Activated CD4-positive, alpha-beta T cell treated with anti-CD3 and anti-CD28 coated beads for 1 hour (primary cell): ENCODE data around the gene MYO1E.

ENCODE experiments used
- DNase-seq: peaks from one replicate; pipeline ENCODE4 v3.0.0-alpha.2; 2020

The MYO1E gene

DNA sequence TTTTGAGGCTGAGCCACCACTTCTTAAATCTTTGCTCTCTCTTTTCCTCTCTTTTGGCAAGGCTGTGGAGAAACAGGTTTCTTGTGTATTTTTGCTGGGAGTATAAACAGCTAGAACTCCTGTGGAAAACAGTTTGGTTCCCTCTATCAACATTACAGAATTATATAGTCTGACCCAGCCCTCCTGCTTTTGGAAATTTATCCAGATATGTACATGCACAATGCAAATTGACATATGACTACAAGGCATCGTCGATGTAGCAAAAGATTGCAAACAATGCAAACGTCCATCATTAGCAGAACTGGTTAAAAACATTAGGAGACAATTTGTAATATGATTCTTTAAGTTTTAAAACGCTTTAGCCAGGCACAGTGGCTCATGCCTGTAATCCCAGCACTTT lies 12.5 kb upstream of the MYO1E start:
- DNase-seq = no peak

DNA sequence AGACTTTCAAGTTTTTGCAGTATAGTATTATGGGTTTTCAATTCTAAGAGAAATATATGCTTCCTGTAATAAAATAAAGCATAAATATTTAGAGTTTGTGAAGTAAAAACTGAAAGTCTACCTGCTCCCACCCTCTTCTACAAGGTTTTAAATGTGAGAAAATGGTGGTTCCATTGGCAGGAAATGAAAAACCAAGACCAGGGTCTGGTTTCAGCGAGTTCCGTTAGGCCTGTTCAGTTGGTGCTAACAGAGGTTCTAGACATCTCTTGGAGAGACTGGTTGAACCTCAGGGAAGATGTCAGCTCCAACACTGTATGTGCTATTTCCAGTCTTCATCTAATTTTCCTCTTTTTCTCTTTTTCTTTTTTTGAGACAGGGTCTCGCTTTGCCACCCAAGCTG lies 11.8 kb upstream of the MYO1E start:
- DNase-seq = no peak

DNA sequence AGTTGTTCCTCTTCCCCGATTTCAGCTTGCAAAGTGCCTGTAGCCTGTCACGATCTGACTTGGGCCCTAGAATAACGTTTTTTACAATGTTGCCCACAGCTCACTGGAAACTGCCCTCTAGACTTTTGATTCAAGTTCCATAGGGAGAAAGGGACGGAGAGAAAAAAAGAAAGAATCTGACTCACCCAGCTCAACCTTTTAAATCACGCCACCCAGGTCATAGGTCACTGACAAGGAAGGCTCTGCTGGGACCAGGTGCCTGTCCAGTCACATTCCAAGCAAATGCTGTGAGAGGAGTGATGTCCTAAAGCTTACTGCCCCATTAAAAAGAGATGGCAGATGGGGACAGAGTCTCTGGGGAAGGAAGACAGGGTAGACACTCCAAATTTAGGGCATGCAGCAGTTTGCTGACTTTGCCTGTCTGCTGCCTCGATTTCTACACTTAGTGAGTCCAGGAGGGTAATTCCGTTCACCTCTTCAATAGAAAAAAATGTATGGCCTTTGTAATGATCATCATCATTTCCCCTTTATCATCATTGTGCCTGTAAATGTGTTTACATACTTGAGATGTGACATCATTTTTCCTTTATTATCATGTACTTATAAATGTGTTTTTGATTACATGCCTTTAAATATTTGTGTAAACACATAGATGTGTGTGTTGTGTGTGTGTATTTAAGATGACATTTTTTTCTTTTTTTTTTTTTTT lies 8.4 kb upstream of the MYO1E start:
- no peak for DNase-seq

DNA sequence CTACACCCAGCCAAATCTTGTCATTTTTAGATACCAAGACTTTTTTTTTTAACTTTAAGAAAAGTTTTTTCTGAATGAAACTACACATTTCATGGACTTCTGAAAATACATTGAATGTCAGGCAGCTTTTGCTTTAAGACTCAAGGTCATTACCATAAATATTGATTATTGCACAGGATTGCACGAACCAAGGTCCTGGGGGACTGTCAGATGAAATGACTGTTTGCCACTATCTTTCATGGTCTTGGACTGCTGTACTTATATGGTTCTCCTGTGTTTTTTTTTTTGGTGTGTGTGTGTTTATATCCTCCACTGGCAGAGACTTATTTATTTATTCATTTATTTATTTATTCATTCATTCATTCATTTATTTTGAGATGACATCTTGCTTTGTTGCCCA lies 6.9 kb upstream of the MYO1E start:
- DNase-seq = no peak

- no peak for DNase-seq
Observed at GRCh38 chr15:59378855-59379254, 6.2 kb upstream of the MYO1E start.

DNA sequence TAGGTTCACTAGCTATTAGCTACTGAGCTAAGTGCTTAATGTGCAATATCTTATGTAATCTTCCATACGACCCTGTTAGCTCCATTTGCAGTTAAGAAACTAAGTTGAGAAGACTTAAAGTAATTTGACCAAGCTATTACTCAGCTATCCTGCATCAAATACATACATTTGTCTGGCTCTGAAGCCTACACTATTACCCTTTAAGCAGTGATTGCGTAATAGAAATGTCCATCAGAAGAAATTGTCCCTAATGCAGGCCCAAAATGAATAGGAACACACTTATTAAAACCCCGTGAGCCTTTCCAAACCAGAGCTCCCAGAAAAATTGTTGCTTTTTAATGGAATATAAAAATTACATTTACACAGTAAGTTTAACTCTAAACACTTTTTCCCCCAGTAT lies 5.3 kb upstream of the MYO1E start:
- no peak for DNase-seq

DNA sequence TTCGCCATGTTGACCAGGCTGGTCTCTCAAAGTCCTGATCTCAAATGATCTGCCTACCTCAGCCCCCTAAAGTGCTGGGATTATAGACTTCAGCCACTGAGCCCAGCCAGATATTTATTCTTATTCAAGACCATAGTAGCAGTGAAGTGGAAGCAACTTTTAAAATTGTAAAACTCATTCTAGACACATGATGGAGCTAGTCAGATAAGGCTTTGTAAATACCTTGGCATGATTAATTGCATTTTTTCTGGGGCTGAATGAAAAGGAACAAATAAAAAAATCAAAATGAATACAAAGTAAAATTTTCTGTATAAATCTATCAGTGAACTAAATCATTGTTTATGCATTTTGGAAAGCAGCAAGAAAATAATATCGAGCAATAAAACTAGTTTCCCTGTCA lies 4.1 kb upstream of the MYO1E start:
- no peak for DNase-seq

- DNase-seq = no peak
Observed at GRCh38 chr15:59373215-59373614, 544 bp upstream of the MYO1E start.

DNA sequence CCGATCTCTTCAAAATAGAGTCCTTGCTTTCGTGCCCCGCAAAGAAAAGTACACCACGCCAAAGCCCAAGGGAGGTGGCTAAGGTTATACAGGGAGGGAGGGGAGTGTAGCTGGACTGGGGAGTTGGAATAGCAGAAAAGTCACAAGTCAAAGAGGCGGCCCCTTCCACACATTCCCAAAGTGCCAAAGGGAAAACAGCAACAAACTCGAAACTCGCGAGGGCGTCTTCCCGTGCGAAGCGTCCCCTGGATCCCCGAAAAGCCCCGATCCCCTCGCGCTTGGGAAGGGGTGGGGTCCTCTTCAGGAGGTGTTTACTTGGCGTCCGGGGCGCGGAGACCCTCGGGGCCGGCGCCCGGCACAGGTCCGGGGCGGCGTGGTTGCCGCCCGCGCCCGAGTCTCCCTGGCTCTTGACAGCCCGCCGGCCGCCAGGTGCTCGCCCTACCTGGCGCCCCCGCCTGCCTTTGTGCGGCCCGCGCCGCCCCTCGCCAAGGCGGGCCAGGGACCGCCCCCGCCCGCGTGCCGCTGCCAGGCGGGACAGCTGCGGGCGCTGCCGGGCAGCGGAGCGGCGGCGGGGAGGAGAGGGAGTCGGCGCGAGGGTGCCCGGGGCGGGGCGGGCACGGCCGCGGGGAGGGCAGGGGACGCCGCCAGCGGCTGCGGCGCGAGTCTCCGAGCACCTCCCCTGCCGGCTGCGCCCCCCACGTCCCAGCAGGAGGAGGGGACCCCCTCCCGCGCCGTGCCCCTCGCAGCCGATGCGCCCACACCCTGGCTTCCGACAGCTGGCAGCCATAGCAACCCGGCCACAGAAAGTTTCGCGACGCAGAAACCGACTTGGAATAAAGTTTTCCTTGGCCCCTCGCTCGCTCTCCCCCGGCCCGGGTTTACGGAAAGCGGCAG lies 966 bp downstream of the MYO1E start:
- no peak for DNase-seq

- DNase-seq = no peak
Observed at GRCh38 chr15:59369597-59369996, 3.1 kb downstream of the MYO1E start.

DNA sequence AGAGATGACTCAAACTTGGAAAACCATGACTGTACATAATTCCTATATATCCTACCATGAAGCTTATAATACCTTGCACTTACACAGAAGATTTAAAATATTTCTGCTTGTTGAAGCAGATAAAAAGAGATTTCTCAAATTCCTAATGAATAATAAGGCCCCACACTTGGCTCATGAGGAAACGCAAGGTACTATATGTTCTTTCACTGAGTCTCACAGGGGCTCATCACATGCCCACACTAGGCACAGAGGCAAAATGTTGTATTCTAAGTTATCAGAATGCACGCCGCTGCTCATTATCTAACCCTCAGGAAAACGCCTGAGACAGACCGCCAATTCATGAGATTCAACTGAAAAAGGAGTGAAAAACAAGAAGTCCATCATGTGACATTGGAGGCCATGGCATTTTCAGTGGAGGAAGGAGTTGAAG lies 5.6 kb downstream of the MYO1E start:
- no peak for DNase-seq

- DNase-seq = no peak
Observed at GRCh38 chr15:59366333-59367021, 6.2 kb downstream of the MYO1E start.

- no peak for DNase-seq
Observed at GRCh38 chr15:59364248-59364647, 8.4 kb downstream of the MYO1E start.

- no peak for DNase-seq
Observed at GRCh38 chr15:59362331-59362730, 10.3 kb downstream of the MYO1E start.

DNA sequence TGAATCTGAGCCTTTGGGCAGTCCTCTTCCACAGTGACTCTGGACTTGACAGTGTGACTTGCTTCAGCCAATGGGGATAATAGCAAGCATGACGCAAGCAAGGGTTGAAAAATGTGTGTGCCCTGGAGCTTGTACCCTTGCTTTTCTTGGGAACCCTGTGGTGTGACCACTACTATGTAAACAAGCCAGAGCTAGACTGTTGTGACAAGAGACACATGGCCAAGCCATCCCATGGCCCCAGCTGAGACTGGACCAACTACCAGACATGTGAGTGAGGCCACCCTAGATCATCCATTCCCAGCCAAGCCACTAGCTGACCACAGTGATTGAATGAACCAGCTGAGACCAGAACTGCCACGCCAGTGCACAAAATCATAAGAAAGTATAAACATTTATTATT lies 11.8 kb downstream of the MYO1E start:
- DNase-seq = no peak

- DNase-seq = no peak
Observed at GRCh38 chr15:59360305-59360704, 12.4 kb downstream of the MYO1E start.

DNA sequence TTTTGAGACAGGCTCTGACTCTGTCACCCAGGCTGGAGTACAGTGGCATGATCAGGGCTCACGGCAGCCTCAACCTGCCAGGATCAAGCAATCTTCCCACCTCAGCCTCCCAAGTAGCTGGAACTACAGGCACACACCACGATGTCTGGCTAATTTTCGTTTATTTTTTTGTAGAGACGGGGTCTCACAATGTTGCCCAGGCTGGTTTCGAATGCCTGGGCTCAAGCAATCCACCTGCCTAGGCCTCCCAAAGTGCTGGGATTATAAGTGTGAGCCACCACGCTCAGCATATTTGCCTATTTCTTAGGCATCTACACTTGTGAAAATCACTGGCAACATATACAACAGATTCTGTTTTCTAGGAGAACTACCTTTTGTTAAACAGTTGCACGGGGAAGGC lies 16.9 kb downstream of the MYO1E start:
- no peak for DNase-seq

GRCh38 chr15:59354417-59355031 lies 18.1 kb downstream of the MYO1E start:
- DNase-seq = no peak

DNA sequence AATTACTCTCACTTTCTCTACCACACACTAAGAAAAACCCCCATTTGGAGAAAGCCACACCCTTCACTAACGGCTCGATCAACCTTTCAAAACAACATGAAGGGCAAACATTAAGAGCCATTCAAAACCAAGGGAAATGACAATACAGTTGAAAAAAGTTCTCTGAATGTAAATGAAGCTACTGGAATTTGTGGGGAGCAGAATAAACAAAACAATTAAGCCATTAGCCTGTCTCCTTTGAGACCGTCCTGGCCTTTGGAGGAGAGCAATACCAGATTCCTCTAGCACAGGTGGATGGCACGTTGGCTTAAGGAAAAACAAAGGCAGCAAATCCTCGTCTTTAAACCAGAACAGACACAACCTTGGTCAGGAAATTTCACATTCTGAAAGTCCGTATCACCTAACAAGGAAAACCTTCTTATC lies 18.7 kb downstream of the MYO1E start:
- no peak for DNase-seq

GRCh38 chr15:59352683-59353082 lies 20.0 kb downstream of the MYO1E start:
- no peak for DNase-seq

DNA sequence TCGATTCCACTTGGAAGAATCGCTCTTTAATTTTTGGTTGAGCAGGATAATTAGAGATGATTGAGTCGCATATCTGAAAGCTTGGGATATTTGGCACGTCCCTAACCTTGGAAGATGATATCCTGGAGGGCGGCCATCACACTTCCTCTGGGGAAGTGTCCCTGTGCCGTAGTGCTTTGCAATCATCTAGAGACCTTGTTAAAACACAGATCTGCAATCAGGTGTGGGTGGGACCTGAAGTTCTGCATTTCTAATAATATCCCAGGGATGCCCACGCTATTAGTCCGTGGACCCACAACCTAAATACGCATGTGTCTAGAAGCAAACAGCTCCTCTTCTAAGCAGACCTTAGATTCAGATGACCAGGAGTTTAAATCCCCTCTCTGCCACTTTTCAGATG lies 20.5 kb downstream of the MYO1E start:
- DNase-seq = no peak

DNA sequence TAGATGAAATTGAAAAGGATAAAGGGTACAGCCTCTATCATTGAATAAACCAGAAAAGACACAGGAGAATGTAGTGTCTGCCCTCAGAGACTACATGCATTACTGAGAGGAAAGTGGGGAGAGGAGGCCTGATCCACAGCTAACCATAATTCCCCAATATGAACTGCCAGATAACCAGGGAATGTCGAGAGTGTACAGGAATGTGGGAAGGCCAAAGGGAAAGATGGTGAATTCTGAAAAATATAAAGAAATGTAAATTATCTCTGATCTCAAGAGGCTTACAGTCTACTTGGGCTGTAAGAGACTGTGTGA lies 22.3 kb downstream of the MYO1E start:
- no peak for DNase-seq

GRCh38 chr15:59349680-59350420 lies 22.8 kb downstream of the MYO1E start:
- no peak for DNase-seq
